ENCODE data around the gene COQ8A.

COQ8A gene

GRCh38 chr1:227003165-227003564, 63.1 kb downstream of the COQ8A start:
- in situ Hi-C loops (cut with MboI; ENCODE audit: low sequenced_read_pairs) = no loop called here

- in situ Hi-C loops (cut with MboI; ENCODE audit: low sequenced_read_pairs) = no loop called here
Observed at GRCh38 chr1:227004796-227005195, 64.7 kb downstream of the COQ8A start.

GRCh38 chr1:227006226-227006796, 66.2 kb downstream of the COQ8A start:
- in situ Hi-C loops (cut with MboI; ENCODE audit: low sequenced_read_pairs) = no loop called here

GRCh38 chr1:227009937-227010336, 69.8 kb downstream of the COQ8A start:
- in situ Hi-C loops (cut with MboI; ENCODE audit: low sequenced_read_pairs) = no loop called here

DNA sequence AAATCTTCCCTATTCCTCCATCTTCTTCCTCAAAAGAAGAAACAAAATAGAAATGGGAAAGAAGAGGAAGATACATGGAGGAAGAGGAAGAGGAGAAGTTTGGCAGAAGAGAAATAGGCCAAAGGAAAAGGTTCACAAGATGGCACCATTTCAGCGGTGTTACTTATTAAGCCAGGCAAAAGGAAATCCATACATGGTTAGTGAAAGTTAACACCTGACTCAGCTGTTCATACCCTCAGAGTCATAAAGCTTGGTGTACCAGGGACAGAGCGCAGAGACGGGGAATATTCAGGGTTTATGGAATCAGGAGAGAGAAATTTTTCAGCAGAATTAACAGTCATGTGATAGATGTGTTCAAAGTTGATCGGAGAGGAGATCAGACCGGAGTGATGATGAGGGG, 70.6 kb downstream of the COQ8A start:
- in situ Hi-C loops (cut with MboI; ENCODE audit: low sequenced_read_pairs) = no loop called here

GRCh38 chr1:227016990-227017389, 76.9 kb downstream of the COQ8A start:
- in situ Hi-C loops (cut with MboI; ENCODE audit: low sequenced_read_pairs) = no loop called here

- in situ Hi-C loops (cut with MboI; ENCODE audit: low sequenced_read_pairs) = no loop called here
Observed at GRCh38 chr1:227032396-227032795, 92.3 kb downstream of the COQ8A start.

DNA sequence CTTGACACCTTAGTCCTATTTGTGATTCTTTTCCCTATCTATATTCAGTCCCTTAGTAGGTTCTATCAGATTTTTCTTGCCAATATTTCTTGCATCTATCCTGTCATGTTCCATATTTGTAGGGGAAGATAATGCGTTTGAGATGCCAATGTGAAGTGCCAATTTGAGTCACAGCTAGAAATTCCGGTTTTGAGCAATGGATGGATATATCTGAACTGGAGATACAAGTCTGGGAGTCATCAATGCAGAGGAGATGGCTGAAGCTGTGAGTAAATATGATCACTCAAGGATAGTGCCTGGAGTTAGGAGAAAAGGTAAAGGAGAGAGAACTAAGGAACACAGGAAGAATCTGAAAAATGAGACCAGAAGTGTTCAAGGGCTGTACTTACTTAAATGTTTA, 93.8 kb downstream of the COQ8A start:
- in situ Hi-C loops (cut with MboI; ENCODE audit: low sequenced_read_pairs) = no loop called here

DNA sequence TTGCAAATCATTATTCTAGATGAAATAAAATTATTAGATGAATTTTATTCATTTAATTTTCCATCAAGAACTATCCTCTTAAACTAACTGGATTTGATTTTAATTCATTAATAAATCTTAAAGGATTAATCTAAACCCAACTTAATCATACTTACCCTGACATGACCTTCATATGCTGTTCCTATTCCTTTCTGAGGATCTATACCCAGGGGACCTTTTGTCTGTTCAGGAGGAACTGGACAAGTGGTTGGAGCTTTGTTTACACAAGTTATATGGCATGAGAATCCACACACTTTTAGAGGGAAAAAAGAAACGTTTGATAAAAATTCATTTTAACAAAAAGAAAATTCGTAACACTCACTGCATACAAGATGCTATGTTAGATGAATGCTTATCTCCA, 95.2 kb downstream of the COQ8A start:
- in situ Hi-C loops (cut with MboI; ENCODE audit: low sequenced_read_pairs) = no loop called here

DNA sequence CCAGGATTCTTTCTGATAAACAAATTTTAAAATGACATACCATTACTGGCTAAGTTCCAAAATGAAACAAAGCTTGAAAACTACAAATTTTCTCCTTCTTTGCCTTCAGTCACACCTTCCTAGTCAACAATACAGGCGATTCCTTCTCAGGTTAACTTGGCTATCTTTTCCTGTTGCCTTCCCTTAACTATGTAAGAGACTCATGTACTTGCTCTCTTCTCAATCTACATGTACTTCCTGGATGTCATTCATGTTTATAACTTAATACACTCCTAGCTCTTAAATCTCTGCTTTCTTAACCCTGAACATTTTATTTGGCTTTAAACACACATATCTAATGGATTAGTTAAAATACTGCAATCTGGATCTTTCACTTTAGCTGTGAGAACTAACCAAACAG, 97.0 kb downstream of the COQ8A start:
- in situ Hi-C loops (cut with MboI; ENCODE audit: low sequenced_read_pairs) = no loop called here

Data from HL-60/S4 treated with phorbol 12-myristate 13-acetate at 8.2 ng/mL for 4 days and 3 days (cell line).